ENCODE measurements around the gene VTI1A.

The VTI1A gene

DNA sequence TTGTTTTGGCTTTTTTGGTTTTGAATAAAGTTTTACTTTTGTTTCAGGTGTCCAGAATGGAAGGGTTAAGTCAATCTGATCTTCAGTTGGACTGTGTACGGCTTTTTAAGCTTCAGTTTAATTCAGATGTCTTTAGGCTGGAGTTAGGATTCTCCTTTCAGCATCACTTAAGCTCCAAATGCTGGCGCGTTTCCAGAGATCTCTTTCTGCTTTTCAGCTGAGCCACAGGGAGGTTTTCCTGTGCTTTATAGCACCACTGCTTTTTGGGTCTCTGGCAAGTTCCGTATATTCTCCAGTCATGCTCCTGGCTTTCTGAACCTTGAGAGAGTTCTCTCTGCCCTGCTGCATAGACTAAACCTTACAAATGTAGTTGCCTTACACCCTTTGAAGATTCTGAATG, 60.0 kb downstream of the VTI1A start:
- Mint-ChIP-seq H3K4me3 (no peak overlapping the region), H3K9me3 (no peaks in the 10 kb centered on the region), H3K27me3 (ENCODE audit: low read depth) (peaks cover 7% of the 10 kb centered on the region), H3K36me3 (ENCODE audit: low read depth) (peaks cover 1% of the 10 kb centered on the region), H3K27ac (no peak overlapping the region), H3K4me1 (ENCODE audit: low read depth) (no peaks in the 10 kb centered on the region)

DNA sequence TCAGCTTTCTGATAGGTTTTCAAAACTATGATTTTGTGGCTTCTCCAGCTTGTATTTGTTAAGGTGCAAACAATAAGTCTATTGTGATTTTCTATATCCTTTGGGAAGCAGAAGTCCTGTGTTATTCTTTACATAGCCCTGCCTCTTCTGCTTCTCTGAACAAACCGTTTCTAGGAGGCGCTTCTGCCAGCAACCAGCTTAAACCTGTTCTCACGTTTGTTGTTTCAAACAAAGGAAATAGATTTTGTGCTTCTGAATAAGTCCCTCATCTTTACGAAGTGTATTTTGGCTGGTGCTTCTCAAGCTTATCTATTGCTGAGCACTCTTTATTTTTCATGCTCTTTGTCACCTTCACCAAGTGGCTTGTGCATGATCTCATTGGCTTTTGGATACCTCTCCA, 61.0 kb downstream of the VTI1A start:
- Mint-ChIP-seq H3K4me3 (no peak overlapping the region), H3K36me3 (ENCODE audit: low read depth) (peaks cover 1% of the 10 kb centered on the region), H3K27ac (no peak overlapping the region), H3K9me3 (no peaks in the 10 kb centered on the region), H3K4me1 (ENCODE audit: low read depth) (no peaks in the 10 kb centered on the region), H3K27me3 (ENCODE audit: low read depth) (peaks cover 7% of the 10 kb centered on the region)

DNA sequence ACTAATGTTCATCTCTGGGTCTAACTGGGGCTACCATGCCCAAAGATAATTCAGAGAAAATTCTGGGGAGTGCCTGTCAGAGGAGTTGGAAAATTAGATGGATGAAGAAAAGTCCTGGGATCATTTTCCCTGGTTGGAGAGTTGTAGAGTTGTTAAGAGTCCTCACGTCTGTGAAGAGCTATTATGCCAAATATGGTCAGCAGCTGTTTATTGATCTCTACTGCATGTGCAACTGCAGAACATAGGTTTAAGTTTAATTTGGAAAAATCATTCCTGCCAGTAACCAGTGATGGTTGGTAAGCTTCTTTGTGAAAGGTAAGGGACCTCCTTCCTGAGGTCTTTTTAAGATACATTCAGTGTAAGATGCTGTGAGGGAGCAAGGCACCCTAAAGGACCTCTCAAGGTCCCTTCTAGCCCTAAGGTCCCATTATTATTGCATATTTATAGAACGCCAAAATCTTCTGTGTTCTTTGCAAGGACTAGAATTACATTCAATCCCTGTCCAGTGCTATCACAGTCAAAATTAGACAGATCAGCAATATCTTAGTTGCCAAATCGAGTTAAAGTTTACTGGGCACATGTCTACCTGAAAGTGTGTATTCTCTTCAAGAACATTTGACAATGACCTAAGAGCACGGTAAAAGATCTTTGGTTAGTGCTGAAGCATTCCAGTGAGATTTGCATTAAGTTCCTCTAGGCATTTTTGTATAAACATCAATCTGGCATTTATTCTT, 62.7 kb downstream of the VTI1A start:
- no peaks in the 10 kb centered on the region for H3K4me1 Mint-ChIP-seq (ENCODE audit: low read depth)
- no peak overlapping the region for H3K4me3 Mint-ChIP-seq
- H3K36me3 Mint-ChIP-seq (ENCODE audit: low read depth) = peaks cover 1% of the 10 kb centered on the region
- no peaks in the 10 kb centered on the region for H3K9me3 Mint-ChIP-seq
- no peak overlapping the region for H3K27ac Mint-ChIP-seq
- H3K27me3 Mint-ChIP-seq (ENCODE audit: low read depth) = peaks cover 12% of the 10 kb centered on the region

DNA sequence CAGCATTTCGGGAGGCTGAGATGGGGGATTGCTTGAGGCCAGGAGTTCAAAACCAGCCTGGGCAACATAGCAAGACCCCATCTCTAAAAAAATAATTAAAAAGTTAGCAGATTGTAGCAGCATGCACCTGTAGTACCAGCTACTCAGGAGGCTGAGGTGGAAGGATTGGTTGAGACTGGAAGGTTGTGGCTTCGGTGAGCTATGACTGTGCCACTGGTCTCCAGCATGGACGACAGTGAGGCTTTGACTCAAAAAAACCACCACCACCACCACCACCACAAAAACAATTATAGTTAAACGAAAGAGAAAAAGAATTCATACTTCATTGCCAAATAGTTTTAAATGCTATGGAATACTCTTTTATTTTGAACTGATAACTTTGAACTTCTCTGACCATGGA, 63.4 kb downstream of the VTI1A start:
- H3K27ac Mint-ChIP-seq = no peak overlapping the region
- H3K4me1 Mint-ChIP-seq (ENCODE audit: low read depth) = no peaks in the 10 kb centered on the region
- H3K27me3 Mint-ChIP-seq (ENCODE audit: low read depth) = peaks cover 12% of the 10 kb centered on the region
- peaks cover 1% of the 10 kb centered on the region for H3K36me3 Mint-ChIP-seq (ENCODE audit: low read depth)
- no peaks in the 10 kb centered on the region for H3K9me3 Mint-ChIP-seq
- H3K4me3 Mint-ChIP-seq = no peak overlapping the region

DNA sequence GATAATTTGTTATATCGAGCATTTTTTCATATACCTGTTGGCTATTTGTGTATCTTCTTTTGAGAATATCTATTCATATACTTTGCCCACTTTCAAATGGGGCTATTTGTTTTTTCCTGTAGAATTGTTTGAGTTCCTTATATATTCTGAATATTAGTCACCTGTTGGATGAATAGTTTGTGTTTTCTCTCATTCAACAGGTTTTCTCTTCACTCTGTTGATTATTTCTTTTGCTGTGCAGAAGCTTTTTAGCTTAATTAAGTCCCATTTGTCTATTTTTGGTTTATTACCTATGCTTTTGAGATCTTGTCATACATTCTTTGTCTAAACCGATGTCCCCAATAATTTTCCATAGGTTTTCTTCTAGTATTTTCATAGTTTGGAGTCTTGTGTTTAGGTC, 65.3 kb downstream of the VTI1A start:
- Mint-ChIP-seq H3K4me3 (no peak overlapping the region), H3K36me3 (ENCODE audit: low read depth) (peaks cover 1% of the 10 kb centered on the region), H3K4me1 (ENCODE audit: low read depth) (no peaks in the 10 kb centered on the region), H3K9me3 (no peaks in the 10 kb centered on the region), H3K27me3 (ENCODE audit: low read depth) (peaks cover 11% of the 10 kb centered on the region), H3K27ac (no peak overlapping the region)

DNA sequence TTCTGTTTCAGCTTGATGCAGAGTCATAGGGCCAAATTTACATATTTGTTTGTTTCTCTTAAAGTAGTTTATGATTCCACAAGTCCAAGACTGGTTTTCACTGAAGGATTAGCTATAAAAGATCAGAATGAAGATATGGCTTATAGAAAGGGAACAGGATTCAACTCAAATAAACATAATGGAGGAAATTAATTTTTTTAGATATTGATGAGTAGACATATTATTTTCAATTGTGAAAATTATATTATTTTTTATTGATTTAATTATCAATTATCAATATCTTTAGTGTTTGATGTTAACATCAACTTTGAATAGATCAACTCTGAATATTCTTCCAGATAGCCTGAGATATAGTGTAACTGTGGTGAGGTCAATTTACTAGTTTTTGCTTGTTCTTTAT, 68.1 kb downstream of the VTI1A start:
- H3K27me3 Mint-ChIP-seq (ENCODE audit: low read depth) = peaks cover 8% of the 10 kb centered on the region
- no peak overlapping the region for H3K4me3 Mint-ChIP-seq
- peaks cover 1% of the 10 kb centered on the region for H3K36me3 Mint-ChIP-seq (ENCODE audit: low read depth)
- peaks cover 6% of the 10 kb centered on the region for H3K4me1 Mint-ChIP-seq (ENCODE audit: low read depth)
- H3K9me3 Mint-ChIP-seq = no peaks in the 10 kb centered on the region
- H3K27ac Mint-ChIP-seq = no peak overlapping the region

DNA sequence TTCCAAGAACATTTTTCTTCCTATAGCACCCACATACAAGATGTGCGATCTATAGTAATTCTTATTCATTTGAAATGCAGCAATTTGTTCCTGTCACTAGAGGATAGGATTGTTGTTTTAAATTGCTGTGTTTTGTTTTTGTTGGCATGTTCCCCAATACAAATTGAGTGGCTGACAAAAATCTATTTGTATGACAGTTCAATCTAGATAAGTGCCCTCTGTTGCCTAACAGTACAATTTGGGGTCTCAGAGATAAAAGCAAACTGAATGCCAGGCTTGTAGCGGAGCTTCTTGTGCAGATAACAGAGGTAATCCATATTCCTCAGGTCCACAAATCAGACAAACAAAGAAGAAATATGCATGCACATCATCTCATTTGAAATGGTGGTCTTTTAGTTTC, 68.8 kb downstream of the VTI1A start:
- H3K27ac Mint-ChIP-seq = no peak overlapping the region
- H3K27me3 Mint-ChIP-seq (ENCODE audit: low read depth) = peaks cover 9% of the 10 kb centered on the region
- H3K9me3 Mint-ChIP-seq = no peaks in the 10 kb centered on the region
- peaks cover 1% of the 10 kb centered on the region for H3K36me3 Mint-ChIP-seq (ENCODE audit: low read depth)
- H3K4me1 Mint-ChIP-seq (ENCODE audit: low read depth) = peaks cover 6% of the 10 kb centered on the region
- H3K4me3 Mint-ChIP-seq = no peak overlapping the region

DNA sequence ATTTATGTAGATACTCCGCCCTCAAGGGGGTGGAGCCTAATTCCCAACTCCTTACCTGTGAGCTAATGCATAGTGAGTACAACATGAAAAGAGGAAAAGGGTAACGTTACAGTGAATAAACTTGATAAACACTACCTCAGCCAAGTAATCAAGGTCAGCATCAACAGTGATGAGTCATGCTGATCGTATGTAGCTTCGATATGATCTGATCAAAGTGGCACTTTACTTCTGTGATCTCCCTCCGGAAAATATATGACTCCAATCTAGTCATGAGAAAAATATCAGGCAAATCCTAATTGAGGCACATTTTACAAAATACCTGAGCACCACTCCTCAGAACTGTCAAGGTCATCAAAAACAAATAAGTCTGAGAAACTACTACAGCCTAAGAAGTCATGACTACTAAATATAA, 70.4 kb downstream of the VTI1A start:
- Mint-ChIP-seq H3K4me1 (ENCODE audit: low read depth) (peaks cover 6% of the 10 kb centered on the region), H3K9me3 (no peaks in the 10 kb centered on the region), H3K27me3 (ENCODE audit: low read depth) (peaks cover 17% of the 10 kb centered on the region), H3K27ac (no peak overlapping the region), H3K36me3 (ENCODE audit: low read depth) (no peaks in the 10 kb centered on the region), H3K4me3 (no peak overlapping the region)

DNA sequence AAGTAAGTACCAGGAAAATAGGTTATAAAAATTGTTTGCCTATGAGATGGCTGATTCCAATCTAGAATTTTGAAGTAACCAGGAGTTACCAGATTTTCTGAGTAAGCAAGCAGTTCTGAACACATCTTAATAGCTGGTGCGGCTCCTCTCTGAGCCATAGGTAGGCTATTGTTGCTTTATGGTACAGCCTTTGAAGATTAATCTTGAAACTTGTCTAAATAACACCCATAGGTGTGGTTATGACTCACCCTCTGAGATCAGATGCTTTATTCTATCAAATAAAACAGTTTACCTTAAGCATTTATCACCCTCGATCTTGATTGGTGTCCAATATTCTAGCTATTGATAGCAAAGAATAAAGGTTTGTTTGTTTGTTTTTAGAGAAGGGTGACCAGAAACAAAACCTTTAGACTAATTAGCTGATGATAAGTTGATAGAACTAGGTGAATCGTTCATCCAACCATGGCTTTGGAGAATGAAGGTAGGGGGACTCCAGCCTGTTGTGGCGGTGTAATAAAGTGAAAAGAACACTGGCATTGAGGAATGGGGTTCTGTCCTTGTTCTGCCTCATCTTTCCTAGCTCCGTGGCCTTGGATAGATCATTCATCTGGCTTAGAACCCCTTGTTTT, 72.2 kb downstream of the VTI1A start:
- H3K27ac Mint-ChIP-seq = no peak overlapping the region
- H3K4me3 Mint-ChIP-seq = no peak overlapping the region
- H3K27me3 Mint-ChIP-seq (ENCODE audit: low read depth) = peaks cover 21% of the 10 kb centered on the region
- peaks cover 8% of the 10 kb centered on the region for H3K4me1 Mint-ChIP-seq (ENCODE audit: low read depth)
- H3K9me3 Mint-ChIP-seq = no peaks in the 10 kb centered on the region
- H3K36me3 Mint-ChIP-seq (ENCODE audit: low read depth) = no peaks in the 10 kb centered on the region

DNA sequence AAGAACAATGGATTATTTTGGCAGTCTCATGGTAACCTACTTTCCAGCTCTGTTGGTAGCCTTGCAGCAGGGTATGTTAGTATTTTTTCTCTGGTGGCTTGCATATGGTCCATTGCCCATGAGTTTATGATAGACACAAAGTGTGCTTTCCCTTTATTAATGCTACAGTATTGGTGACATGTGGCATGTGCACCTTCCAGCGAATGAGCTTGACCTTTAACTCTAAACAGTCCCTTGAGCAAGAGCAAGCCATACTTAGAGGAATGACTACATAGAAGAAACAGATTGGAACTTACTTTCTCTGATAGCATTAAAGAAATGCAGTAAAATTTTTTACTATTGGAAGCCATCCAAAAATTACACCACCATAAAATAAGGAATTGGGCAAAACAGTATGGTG, 73.9 kb downstream of the VTI1A start:
- Mint-ChIP-seq H3K9me3 (no peaks in the 10 kb centered on the region), H3K27me3 (ENCODE audit: low read depth) (peaks cover 20% of the 10 kb centered on the region), H3K36me3 (ENCODE audit: low read depth) (no peaks in the 10 kb centered on the region), H3K4me1 (ENCODE audit: low read depth) (peaks cover 12% of the 10 kb centered on the region), H3K4me3 (no peak overlapping the region), H3K27ac (no peak overlapping the region)

DNA sequence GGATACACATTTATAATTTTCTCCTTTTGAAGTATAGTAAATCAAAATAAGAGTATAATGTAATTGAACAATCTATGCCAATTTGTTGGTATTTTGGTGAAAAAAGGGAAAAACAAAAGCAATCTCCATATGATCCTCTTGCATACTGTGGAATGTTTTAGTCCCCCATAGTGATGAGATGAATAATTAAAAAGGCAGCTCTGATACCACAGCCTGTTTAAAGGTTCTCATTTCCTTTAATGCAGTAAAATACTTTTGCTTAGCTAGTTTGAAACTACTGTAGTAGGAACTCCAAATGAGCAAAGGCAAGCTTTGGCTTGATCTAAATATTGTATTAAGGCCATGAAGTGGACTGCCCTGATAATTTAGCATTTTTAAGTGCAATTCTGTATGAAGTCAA, 77.6 kb downstream of the VTI1A start:
- H3K4me3 Mint-ChIP-seq = no peak overlapping the region
- peaks cover 11% of the 10 kb centered on the region for H3K4me1 Mint-ChIP-seq (ENCODE audit: low read depth)
- peaks cover 20% of the 10 kb centered on the region for H3K27me3 Mint-ChIP-seq (ENCODE audit: low read depth)
- no peaks in the 10 kb centered on the region for H3K9me3 Mint-ChIP-seq
- peaks cover 8% of the 10 kb centered on the region for H3K36me3 Mint-ChIP-seq (ENCODE audit: low read depth)
- no peak overlapping the region for H3K27ac Mint-ChIP-seq

DNA sequence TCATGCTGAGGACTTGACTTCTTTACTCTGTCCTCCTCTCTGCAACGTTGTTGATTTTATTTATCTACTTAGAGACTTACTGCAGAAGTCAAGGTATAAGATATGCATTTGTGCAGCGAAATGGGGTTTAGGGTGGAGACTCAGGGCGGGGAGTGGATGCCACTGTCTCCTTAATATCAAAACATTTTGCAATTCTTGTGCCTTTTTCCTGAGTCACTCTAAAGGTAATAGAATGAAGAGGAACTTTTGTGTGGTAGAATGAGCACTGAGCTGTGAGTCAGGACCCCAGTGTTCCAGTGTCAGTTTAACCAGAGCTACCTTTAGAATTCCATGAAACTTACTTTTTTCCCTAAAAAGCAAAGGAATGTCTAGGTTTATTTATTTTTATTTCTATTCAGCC, 78.2 kb downstream of the VTI1A start:
- no peaks in the 10 kb centered on the region for H3K9me3 Mint-ChIP-seq
- peaks cover 8% of the 10 kb centered on the region for H3K36me3 Mint-ChIP-seq (ENCODE audit: low read depth)
- H3K4me1 Mint-ChIP-seq (ENCODE audit: low read depth) = peaks cover 11% of the 10 kb centered on the region
- no peak overlapping the region for H3K4me3 Mint-ChIP-seq
- no peak overlapping the region for H3K27ac Mint-ChIP-seq
- H3K27me3 Mint-ChIP-seq (ENCODE audit: low read depth) = peaks cover 20% of the 10 kb centered on the region

DNA sequence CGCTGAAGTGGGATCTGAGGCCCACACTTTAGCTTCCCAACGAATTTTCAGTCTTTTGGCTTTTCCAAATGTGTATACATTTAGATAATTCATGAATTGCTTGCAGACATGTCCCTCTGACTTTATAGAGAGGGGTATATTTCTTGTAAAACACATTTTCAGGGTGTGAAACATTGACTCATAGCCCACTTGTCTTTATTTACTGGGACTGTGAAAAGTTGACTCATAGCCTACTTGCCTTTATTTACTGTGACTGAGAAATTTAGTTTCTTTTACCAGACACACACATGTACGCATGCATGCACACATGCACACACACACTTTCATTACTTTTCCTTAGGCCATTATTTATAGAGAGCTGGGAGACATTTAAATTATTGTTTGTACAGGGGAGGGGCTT, 79.1 kb downstream of the VTI1A start:
- Mint-ChIP-seq H3K27ac (no peak overlapping the region), H3K36me3 (ENCODE audit: low read depth) (peaks cover 15% of the 10 kb centered on the region), H3K4me1 (ENCODE audit: low read depth) (peaks cover 15% of the 10 kb centered on the region), H3K9me3 (peaks cover 6% of the 10 kb centered on the region), H3K27me3 (ENCODE audit: low read depth) (peaks cover 17% of the 10 kb centered on the region), H3K4me3 (no peak overlapping the region)

DNA sequence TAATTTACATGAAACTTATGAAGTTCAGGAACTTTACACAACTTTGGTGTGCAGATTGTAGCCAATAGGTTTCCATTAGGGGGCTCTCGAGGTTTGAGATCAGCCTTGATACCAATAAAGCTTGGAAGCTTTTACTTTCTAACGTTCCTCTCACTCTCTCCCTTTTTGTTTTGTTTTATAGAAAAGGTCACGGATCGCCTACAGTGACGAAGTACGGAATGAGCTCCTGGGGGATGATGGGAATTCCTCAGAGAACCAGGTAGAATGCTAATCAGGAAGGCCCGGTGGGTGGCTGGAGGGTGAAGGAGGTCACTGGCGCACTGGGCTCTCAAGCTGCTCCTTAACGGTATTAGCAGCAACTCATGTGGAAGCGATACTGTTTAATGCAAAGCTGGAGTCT, 79.9 kb downstream of the VTI1A start:
- Mint-ChIP-seq H3K9me3 (peaks cover 6% of the 10 kb centered on the region), H3K4me3 (no peak overlapping the region), H3K36me3 (ENCODE audit: low read depth) (peaks cover 19% of the 10 kb centered on the region), H3K27me3 (ENCODE audit: low read depth) (peaks cover 11% of the 10 kb centered on the region), H3K27ac (no peak overlapping the region), H3K4me1 (ENCODE audit: low read depth) (peaks cover 22% of the 10 kb centered on the region)

DNA sequence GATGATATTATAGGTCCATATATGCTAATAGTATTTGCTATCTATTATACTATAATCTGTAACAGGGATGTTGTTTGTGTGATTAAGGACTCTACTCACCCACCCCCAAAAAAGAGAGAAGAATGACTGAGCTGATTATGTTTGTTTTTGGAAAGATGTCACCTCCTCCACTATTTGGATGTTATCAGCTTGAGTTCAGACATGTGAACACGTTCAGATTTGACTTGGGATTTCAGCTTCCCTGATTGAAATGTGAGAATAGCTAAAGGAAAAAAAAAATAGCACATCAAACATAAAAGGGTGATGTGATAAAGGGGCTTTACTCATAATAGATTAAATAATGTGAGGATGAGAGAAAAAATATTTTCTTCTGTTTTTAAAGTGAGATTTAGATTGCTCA, 81.2 kb downstream of the VTI1A start:
- Mint-ChIP-seq H3K4me1 (ENCODE audit: low read depth) (peaks cover 34% of the 10 kb centered on the region), H3K36me3 (ENCODE audit: low read depth) (peaks cover 19% of the 10 kb centered on the region), H3K27me3 (ENCODE audit: low read depth) (peaks cover 5% of the 10 kb centered on the region), H3K27ac (no peak overlapping the region), H3K9me3 (peaks cover 6% of the 10 kb centered on the region), H3K4me3 (no peak overlapping the region)

Measured in T-helper 1 cell treated with Interleukin-12 subunit alpha and Interleukin-12 subunit beta and Interleukin-4 antibody, amounts not matched to agents 30 μg/mL and 1 μg/mL, for 36 hours (primary cell).